22Rv1 (cell line): ENCODE results near the gene CFAP161.

Experiments used
- H3K27ac ChIP-seq: fragments of 450-650 bp; 2 replicates; pipeline ENCODE4 v1.5.1; 2017
- ZFX ChIP-seq: fragments of 450-650 bp; IDR thresholded peaks from 2 replicates; pipeline ENCODE4 v1.6.1; 2017; ENCODE audit warnings: antibody characterized with exemption, borderline replicate concordance
- TF ChIP-seq, protein P1 (sequence below): fragments of 450-650 bp; IDR thresholded peaks from 2 replicates; pipeline ENCODE4 v1.5.1; 2017; ENCODE audit warnings: mild to moderate bottlenecking

CFAP161 gene

DNA sequence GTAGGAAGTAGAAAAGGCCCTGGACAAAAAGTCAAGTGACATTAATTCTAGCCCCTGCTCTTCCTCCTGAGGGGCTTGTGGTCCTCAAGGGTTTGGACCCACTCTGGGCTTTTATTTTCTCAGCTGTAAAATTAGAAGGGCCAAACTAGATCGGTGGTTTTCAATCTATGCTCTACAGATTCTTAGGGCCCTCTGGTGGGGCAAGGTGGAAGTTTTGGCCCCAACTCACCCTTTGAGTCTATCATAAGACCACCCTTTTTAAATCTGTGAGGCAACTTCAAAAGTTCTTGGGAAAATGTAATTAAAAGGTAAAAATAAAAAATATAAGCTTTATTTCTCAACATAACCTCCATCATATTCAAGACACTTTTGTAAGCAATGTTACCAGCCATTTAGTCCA lies 25.6 kb upstream of the CFAP161 start:
- TF ChIP-seq, protein P1, sequence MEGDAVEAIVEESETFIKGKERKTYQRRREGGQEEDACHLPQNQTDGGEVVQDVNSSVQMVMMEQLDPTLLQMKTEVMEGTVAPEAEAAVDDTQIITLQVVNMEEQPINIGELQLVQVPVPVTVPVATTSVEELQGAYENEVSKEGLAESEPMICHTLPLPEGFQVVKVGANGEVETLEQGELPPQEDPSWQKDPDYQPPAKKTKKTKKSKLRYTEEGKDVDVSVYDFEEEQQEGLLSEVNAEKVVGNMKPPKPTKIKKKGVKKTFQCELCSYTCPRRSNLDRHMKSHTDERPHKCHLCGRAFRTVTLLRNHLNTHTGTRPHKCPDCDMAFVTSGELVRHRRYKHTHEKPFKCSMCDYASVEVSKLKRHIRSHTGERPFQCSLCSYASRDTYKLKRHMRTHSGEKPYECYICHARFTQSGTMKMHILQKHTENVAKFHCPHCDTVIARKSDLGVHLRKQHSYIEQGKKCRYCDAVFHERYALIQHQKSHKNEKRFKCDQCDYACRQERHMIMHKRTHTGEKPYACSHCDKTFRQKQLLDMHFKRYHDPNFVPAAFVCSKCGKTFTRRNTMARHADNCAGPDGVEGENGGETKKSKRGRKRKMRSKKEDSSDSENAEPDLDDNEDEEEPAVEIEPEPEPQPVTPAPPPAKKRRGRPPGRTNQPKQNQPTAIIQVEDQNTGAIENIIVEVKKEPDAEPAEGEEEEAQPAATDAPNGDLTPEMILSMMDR: peak; percentile 47
- no peak for TF ChIP-seq ZFX
- H3K27ac ChIP-seq: no peak overlapping the region

DNA sequence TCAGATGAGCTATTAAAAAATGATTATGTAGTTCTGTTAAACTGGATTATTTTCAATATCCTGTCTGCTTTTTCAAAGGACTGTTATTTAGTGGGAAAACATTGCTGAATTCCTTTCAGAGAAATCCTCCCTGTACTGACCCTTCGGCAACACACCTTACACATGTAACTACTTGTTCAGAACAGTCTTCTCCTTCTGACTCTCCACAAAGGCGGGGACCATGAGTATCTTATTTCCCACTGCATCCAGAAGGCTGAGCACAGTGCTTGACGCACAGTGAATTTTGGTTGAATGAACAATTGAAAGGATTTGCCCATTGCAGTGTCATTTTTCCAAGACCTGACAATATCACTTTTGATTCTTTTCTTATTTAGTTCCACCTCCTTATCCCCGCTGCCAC lies 23.1 kb upstream of the CFAP161 start:
- TF ChIP-seq, protein P1: no peak
- TF ChIP-seq ZFX: no peak
- no peak overlapping the region for H3K27ac ChIP-seq

DNA sequence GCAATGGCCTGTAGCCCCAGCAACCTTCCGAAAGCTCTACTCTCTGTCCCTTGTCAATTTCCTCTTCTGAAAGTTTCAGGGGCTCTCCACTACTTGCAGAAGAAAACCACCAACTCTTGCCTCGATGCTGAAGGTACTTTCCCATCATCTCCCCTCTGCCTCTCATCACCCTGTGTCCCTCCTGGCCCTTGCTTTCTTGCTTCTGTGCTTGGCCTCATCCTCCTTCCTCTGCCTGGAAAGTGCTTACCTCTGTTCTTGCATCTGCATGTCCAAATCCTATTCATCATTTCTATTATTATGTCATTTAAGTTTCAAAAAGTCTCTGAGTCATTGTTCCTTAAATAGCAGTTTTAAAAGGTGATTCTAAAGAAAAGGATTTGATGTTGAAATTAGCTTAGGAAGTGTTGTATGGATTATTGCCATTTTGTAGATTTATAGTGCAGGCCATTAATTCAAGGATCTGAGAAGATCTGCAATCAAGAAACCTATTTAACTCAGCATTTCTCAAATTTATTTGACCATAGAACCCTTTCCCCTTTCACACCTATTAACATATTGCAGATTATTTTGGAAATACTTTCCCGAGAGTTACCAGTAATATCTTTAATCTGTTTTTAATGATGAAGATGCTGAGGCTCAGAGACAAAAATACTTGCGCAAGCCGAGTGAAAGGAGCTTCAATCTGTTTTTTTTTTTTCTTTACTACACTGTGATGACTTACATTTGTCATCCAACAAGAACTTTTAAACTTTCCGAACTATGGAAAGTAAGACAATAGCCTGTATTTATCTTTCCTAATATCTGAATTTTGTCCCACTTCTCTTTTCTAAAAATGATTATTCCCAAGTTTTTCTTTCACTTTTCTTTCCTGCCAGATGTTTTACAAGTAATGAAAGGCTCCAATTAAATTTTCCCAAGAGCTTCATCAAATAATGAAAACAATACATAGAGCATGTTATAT lies 22.3 kb upstream of the CFAP161 start:
- H3K27ac ChIP-seq: no peak overlapping the region
- TF ChIP-seq, protein P1: no peak
- TF ChIP-seq ZFX: no peak

DNA sequence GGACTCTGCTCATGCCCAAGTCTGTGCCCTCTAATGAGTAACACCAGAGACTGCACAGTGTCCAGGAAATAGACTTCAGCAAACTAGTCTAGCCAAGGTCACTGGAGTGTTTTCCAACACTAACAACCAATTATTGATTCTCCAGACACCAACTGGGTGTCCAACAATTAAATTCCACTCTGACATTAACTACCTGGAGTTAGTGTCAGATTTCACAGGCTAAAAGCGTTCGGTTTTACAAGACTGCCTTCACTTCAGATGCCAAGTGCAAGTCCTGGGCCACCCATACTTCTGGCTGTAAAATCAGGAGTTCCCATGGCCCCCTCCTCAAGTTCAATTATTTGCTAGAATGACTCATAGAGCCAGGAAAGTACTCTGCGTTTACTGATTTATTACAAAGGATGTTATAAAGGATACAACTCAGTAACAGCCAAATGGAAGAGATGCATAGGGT lies 20.8 kb upstream of the CFAP161 start:
- TF ChIP-seq, protein P1: no peak
- TF ChIP-seq ZFX: no peak
- no peak overlapping the region for H3K27ac ChIP-seq

DNA sequence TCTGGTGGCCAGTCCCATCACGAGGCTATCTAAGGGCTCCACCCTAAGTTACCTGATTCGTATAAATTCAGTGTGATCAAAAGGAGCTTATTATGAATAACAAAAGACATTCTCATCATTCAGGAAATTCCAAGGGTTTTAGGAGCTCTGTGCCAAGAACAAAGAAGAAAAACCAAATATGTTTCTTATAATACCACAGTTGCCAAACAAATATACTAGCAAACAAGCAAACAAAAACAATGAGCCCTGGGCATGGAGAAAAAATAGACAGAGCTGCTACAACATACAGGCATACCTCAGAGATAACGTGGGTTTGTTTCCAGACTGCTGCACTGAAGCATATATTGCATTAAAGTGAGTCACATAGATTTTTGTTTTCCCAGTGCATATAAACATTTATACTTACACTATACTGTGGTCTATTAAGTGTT lies 20.2 kb upstream of the CFAP161 start:
- TF ChIP-seq ZFX: no peak
- TF ChIP-seq, protein P1: no peak
- H3K27ac ChIP-seq: no peak overlapping the region

DNA sequence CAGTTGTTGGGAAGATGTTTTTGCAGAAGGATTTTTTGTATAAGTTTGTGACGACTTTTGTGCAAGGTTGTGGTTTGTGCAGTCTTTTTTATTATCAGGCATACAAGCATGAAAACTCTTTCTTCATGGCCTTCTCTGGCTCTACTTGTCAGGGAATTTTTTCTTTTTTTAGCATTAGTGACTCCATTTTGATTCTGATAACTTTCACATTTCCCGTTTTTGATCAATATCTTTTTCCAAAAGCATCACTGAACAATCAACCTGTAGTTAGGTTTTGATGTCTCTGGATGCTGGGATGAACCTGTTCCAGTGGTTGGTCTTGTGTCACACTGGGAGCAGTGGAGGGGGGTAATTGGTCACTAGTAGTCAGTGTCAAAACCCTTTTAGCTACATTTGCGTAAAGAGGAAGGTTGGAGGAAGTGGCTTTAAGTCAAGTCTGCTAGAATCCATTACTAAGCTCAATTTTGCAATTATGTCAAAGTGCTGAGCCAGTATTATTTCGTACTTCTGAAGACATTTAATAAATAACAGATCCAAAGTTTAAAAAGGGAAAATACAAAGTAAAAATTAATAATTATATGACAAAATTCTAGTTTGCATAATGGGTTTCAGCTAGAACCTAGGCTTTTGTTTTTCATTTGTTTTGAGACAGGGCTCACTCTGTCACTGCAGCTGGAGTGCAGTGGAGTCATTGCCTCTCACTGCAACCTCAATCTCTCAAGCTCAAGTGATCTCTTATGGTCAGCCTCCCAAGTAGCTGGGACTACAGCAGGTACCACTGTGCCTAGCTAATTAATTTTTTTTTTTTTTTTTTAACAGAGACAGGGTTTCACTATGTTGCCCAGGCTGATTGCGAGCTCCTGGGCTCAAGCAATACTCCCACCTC lies 18.8 kb upstream of the CFAP161 start:
- no peak overlapping the region for H3K27ac ChIP-seq
- TF ChIP-seq, protein P1: no peak
- TF ChIP-seq ZFX: no peak

DNA sequence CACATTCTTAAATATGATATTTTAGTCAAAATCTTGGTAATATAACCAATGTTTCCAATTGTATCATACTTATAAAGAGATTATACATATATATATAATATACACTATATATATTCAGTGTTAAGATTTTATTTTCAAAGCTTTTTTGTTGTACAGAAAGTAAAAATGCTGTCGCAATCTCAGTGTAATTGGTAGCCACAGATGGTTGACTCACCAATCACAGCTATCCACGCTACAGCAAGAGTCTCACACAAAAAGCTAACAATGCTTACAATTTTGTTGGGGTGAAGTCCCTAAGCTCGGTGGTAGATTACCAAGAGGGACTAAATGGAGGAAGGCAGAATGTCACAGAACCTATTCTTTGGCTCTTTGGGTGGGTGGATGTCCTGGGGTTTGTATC lies 16.9 kb upstream of the CFAP161 start:
- TF ChIP-seq, protein P1: no peak
- TF ChIP-seq ZFX: no peak

More for the DNA sequence above, 16.9 kb upstream of the CFAP161 start:
- H3K27ac ChIP-seq: no peak overlapping the region
